Pons (tissue), 1 donor: ENCODE data around the gene RAB36.
A peak's percentile ranks its signal among the peaks of the same experiment; 100 is the strongest.
"Not testable (repeated sequence)": the region's sequence is repeated elsewhere in the genome, so short reads cannot be mapped to it uniquely, and the experiment has no call there.

ENCODE experiments used
- DNase-seq: peaks from one replicate; pipeline ENCODE4 v3.0.0-alpha.2; 2016; ENCODE audit warnings: low spot score

RAB36 gene

GRCh38 chr22:23121000-23121421, 24.3 kb upstream of the RAB36 start:
- DNase-seq = no peak

GRCh38 chr22:23121424-23121823, 23.9 kb upstream of the RAB36 start:
- DNase-seq = no peak

GRCh38 chr22:23122216-23122957, 22.9 kb upstream of the RAB36 start:
- DNase-seq = no peak

GRCh38 chr22:23122992-23123803, 22.1 kb upstream of the RAB36 start:
- DNase-seq = no peak

GRCh38 chr22:23123804-23124254, 21.4 kb upstream of the RAB36 start:
- DNase-seq = no peak

GRCh38 chr22:23124611-23125511, 20.4 kb upstream of the RAB36 start:
- DNase-seq = no peak

- DNase-seq = no peak
Measured at GRCh38 chr22:23125512-23126103, 19.7 kb upstream of the RAB36 start.

GRCh38 chr22:23126165-23127054, 18.9 kb upstream of the RAB36 start:
- DNase-seq = no peak

- no peak for DNase-seq
Measured at GRCh38 chr22:23127055-23127756, 18.1 kb upstream of the RAB36 start.

- no peak for DNase-seq
Measured at GRCh38 chr22:23127788-23128187, 17.5 kb upstream of the RAB36 start.

GRCh38 chr22:23128269-23129108, 16.8 kb upstream of the RAB36 start:
- peak; percentile 89 for DNase-seq

GRCh38 chr22:23129149-23129548, 16.1 kb upstream of the RAB36 start:
- DNase-seq = no peak

- no peak for DNase-seq
Measured at GRCh38 chr22:23130697-23131096, 14.6 kb upstream of the RAB36 start.

- DNase-seq = no peak
Measured at GRCh38 chr22:23131931-23132330, 13.3 kb upstream of the RAB36 start.

GRCh38 chr22:23132376-23133091, 12.7 kb upstream of the RAB36 start:
- DNase-seq = no peak

GRCh38 chr22:23133922-23134321, 11.4 kb upstream of the RAB36 start:
- no peak for DNase-seq

- not testable (repeated sequence) for DNase-seq
Measured at GRCh38 chr22:23136991-23137390, 8.3 kb upstream of the RAB36 start.

- no peak for DNase-seq
Measured at GRCh38 chr22:23137468-23137867, 7.8 kb upstream of the RAB36 start.
